ENCODE measurements around the gene RORC.

GRCh38 chr1:151779852-151780251 is 51.8 kb downstream of the RORC start:
- TF ChIP-seq CTCF (optimal IDR thresholded peaks at IDR 0.05 in 1 of 3, IDR thresholded peaks at IDR 0.05 in 1 of 3, conservative IDR thresholded peaks at IDR 0.05 in 1 of 3; ENCODE audit: extremely low read depth in 1 of 3, insufficient read depth in 2 of 3, low read length in 3 of 3) (no peak), EZH2 (IDR thresholded peaks at IDR 0.05; ENCODE audit: low read length) (no peak)

All from keratinocyte (primary cell).